ENCODE results near the gene ZBED2.

ZBED2 gene

DNA sequence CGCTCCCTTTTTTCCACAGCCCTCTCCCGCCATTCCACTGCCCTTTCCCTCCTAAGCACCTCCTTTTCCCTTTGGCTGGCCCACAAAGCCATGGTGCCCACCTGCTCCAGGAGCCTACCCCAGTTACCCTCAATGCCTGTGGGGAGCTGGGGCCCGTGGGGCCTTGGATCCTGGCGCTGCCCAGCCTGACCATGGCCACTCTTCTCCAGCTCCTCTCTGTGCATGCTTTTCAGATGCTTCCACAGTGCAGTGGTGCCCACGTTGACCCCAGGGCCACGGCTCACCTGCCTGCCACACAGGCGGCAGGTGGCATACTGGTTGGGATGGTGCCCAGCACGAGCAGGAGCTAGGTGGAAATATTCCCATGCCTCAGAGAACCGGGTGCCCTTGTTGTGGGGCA is 1.5 kb downstream of the ZBED2 start:
- no peaks in the 10 kb centered on the region for H3K27me3 ChIP-seq (ENCODE audit: insufficient read depth, low read depth, severe bottlenecking)
- H3K36me3 ChIP-seq = no peaks in the 10 kb centered on the region
- TF ChIP-seq, protein P1, sequence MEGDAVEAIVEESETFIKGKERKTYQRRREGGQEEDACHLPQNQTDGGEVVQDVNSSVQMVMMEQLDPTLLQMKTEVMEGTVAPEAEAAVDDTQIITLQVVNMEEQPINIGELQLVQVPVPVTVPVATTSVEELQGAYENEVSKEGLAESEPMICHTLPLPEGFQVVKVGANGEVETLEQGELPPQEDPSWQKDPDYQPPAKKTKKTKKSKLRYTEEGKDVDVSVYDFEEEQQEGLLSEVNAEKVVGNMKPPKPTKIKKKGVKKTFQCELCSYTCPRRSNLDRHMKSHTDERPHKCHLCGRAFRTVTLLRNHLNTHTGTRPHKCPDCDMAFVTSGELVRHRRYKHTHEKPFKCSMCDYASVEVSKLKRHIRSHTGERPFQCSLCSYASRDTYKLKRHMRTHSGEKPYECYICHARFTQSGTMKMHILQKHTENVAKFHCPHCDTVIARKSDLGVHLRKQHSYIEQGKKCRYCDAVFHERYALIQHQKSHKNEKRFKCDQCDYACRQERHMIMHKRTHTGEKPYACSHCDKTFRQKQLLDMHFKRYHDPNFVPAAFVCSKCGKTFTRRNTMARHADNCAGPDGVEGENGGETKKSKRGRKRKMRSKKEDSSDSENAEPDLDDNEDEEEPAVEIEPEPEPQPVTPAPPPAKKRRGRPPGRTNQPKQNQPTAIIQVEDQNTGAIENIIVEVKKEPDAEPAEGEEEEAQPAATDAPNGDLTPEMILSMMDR (IDR thresholded peaks at IDR 0.05; ENCODE audit: low read depth, low read length) = no peak
- no peak overlapping the region for H3K27ac ChIP-seq
- no peaks in the 10 kb centered on the region for H3K9me3 ChIP-seq (ENCODE audit: severe bottlenecking)
- H3K4me3 ChIP-seq (ENCODE audit: low read depth, low read length) = no peak overlapping the region
- DNase-seq = no peak

DNA sequence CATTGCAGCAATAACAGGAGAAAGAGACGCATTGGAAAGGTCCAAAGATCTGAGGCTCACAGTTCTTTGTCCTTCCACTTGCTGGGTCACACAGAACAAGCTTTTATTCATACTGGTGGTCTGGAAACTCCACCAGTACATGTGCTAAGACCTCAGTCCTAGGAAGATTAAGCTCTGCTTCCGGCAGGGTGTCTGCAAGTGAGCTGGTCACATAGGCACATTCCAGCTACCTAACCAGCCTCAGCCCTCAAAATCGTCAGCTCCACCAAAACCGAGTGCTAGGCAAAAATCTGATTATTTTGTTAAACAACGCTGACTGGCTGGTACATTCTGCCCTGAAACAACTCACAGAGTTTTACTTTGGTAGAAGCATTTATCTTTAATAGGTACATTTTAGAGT is 2.2 kb downstream of the ZBED2 start:
- Histone ChIP-seq H3K9me3 (ENCODE audit: severe bottlenecking) (no peaks in the 10 kb centered on the region), H3K27me3 (ENCODE audit: insufficient read depth, low read depth, severe bottlenecking) (no peaks in the 10 kb centered on the region), H3K27ac (no peak overlapping the region), H3K36me3 (no peaks in the 10 kb centered on the region), H3K4me3 (ENCODE audit: low read depth, low read length) (no peak overlapping the region)
- TF ChIP-seq, protein P1 (IDR thresholded peaks at IDR 0.05; ENCODE audit: low read depth, low read length) = no peak
- DNase-seq = no peak

DNA sequence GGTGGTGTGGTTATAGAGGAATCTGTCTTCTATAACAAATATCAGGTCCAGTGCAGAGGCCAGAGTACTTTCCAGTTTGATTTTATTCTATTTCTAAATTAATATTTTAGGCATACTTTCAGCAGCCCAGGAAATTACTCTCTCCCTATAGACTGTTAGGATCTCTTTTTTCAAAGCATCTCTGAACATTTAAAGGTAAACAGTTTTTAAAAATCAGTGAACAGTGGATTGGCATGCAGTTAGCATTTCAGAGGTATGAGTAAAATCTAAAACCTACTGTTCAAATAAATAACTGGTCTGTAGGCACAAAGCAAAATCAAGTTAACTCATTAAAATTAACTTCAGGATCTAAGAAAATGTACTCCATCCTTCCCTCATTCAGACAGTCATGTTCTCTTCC is 3.0 kb downstream of the ZBED2 start:
- no peaks in the 10 kb centered on the region for H3K36me3 ChIP-seq
- no peak overlapping the region for H3K4me3 ChIP-seq (ENCODE audit: low read depth, low read length)
- H3K27ac ChIP-seq = no peak overlapping the region

DNA sequence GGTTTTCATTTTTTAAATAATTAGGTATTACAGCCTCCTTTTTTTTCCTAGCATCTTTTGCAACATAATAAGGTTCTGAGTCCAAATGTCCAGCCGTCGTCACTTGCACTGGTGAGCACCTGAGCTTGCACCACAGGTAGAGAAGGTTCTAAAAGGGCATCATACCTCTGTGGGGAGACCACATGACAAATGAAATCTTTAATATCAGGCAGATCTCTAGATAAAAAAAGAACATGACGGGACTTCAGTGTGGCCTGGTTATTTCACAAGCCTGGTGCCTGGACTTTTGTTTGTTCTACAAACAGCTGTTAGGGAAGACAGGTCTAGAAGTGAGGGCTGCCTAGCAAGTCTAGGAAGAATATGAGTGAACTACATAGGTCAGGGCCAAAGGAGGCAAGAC is 3.6 kb downstream of the ZBED2 start:
- Histone ChIP-seq H3K9me3 (ENCODE audit: severe bottlenecking) (no peaks in the 10 kb centered on the region), H3K27me3 (ENCODE audit: insufficient read depth, low read depth, severe bottlenecking) (no peaks in the 10 kb centered on the region), H3K4me3 (ENCODE audit: low read depth, low read length) (no peak overlapping the region), H3K36me3 (no peaks in the 10 kb centered on the region), H3K27ac (no peak overlapping the region)
- TF ChIP-seq, protein P1 (IDR thresholded peaks at IDR 0.05; ENCODE audit: low read depth, low read length) = no peak
- DNase-seq = no peak

More for the DNA sequence above, 3.0 kb downstream of the ZBED2 start:
- no peaks in the 10 kb centered on the region for H3K27me3 ChIP-seq (ENCODE audit: insufficient read depth, low read depth, severe bottlenecking)
- no peak for DNase-seq
- TF ChIP-seq, protein P1 (IDR thresholded peaks at IDR 0.05; ENCODE audit: low read depth, low read length) = no peak
- no peaks in the 10 kb centered on the region for H3K9me3 ChIP-seq (ENCODE audit: severe bottlenecking)

DNA sequence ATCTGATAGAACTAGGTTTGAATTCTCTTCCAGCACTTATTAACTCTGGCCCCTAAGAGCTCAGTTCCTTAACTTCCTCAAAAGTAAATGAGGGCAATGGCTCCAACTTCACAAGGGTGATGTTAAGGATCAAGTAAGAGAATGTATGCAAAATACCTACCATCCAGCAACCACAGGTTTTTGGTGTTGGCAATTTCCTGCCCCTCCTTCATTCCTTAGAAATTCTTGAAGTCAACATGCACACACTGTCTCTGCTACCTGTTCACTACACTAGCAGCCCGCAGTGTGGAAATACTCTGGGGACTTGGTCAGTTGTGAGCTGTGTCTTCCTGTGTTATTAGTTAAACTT is 5.0 kb downstream of the ZBED2 start:
- no peaks in the 10 kb centered on the region for H3K27me3 ChIP-seq (ENCODE audit: insufficient read depth, low read depth, severe bottlenecking)
- no peak overlapping the region for H3K4me3 ChIP-seq (ENCODE audit: low read depth, low read length)
- no peak for DNase-seq
- TF ChIP-seq, protein P1 (IDR thresholded peaks at IDR 0.05; ENCODE audit: low read depth, low read length) = no peak
- H3K27ac ChIP-seq = no peak overlapping the region
- no peaks in the 10 kb centered on the region for H3K9me3 ChIP-seq (ENCODE audit: severe bottlenecking)
- no peaks in the 10 kb centered on the region for H3K36me3 ChIP-seq

DNA sequence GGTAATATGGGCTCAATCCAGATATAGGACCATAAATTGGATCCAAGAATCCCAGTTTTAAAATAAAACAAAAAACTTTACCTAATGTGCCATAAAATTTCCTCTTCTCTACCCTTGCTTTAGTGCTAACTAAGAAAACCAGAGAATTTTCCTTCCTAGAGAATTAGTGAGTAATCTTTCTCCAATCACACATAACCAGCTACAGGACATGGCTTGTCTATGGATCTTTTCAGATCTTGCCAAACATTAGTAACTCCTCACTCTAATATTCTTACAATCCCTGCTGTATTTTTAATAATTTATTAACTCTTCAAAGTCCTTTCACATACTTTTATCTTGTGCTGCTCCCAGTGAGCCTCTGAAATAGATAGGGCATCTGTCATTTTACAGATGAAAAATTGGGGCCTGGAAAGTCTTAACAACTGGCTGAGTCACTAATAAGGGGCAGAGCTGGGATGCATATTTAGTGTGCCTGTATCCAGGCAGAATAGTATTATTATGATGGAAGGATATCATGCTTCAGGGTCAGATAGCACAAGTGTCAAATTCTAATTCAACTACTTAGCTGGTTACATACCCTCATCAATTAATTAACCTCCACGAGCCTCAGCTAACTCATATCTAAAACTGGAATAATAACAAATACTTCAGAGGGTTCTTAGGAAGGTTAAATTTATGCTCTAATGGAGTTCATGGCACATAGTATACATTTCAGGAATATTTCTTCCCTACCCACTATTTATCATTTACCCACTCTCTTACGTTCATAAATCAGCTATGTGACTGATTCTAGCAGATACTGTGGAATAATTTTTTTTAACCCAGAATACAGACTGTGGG is 5.6 kb downstream of the ZBED2 start:
- no peak for DNase-seq
- TF ChIP-seq, protein P1 (IDR thresholded peaks at IDR 0.05; ENCODE audit: low read depth, low read length) = no peak
- H3K27me3 ChIP-seq (ENCODE audit: insufficient read depth, low read depth, severe bottlenecking) = no peaks in the 10 kb centered on the region
- no peak overlapping the region for H3K27ac ChIP-seq
- no peaks in the 10 kb centered on the region for H3K9me3 ChIP-seq (ENCODE audit: severe bottlenecking)
- H3K4me3 ChIP-seq (ENCODE audit: low read depth, low read length) = no peak overlapping the region
- H3K36me3 ChIP-seq = no peaks in the 10 kb centered on the region
